ENCODE data around the gene RBM33. TPM values are rescaled to one million over a fixed set of nuclear protein-coding genes. Genes with fewer than 3 reads are reported as not detected.
A peak's percentile ranks its signal among the peaks of the same experiment; 100 is the strongest.

Gene RBM33
- total RNA-seq, 2 experiments from 2014 or later, result 81.4 to 85.6 TPM

DNA sequence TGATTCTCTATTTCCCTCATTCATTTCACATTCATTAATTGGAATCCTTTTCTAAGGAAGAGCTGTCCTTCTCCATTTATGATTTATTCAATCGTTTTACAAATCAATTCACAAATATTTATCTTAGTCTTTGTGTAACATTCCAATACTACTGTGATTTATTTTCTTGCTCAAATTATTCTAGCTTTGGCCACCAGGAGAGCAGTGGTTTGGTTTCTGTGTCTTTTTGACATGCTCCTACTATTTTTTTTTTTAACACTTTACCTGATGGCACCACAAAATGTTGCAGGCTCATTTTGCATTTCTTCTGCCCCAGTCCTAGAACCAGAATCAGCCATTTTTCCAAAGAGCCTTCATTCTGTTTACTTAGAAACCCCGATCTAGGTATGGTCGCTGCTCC is 13.3 kb upstream of the RBM33 start:
- H3K36me3 Mint-ChIP-seq (ENCODE audit: low read depth), result peaks cover 7% of the 10 kb centered on the region
- H3K27ac Mint-ChIP-seq, result no peak overlapping the region
- ChIA-PET CTCF (interaction anchor here (0.8 kb wide), 1 partner anchor 33 kb away, joined by 3 read pairs; no protein-coding TSS in a partner anchor), POLR2A (no interaction called here)
- no peak overlapping the region for H3K4me3 Mint-ChIP-seq
- ATAC-seq (no peak), DNase-seq (no peak)
- peaks cover 5% of the 10 kb centered on the region for H3K4me1 Mint-ChIP-seq (ENCODE audit: low read depth)
- peaks cover 13% of the 10 kb centered on the region for H3K9me3 Mint-ChIP-seq (ENCODE audit: insufficient read depth)
- peaks cover 16% of the 10 kb centered on the region for H3K27me3 Mint-ChIP-seq (ENCODE audit: low read depth)

GRCh38 chr7:155635817-155636216 is 8.6 kb upstream of the RBM33 start:
- ChIA-PET CTCF (interaction anchor here (1.1 to 2.9 kb wide), 2 partner anchors 8 to 37 kb away, joined by 3 to 10 read pairs; partner anchors contain the start of gene RBM33), POLR2A (no interaction called here)
- Mint-ChIP-seq H3K9me3 (ENCODE audit: insufficient read depth) (peaks cover 17% of the 10 kb centered on the region), H3K4me3 (no peak overlapping the region), H3K27me3 (ENCODE audit: low read depth) (peaks cover 22% of the 10 kb centered on the region), H3K4me1 (ENCODE audit: low read depth) (no peaks in the 10 kb centered on the region), H3K27ac (no peak overlapping the region), H3K36me3 (ENCODE audit: low read depth) (peaks cover 20% of the 10 kb centered on the region)
- no peak for ATAC-seq
- DNase-seq, result no peak

GRCh38 chr7:155637155-155637554 is 7.3 kb upstream of the RBM33 start:
- CTCF ChIA-PET, result interaction anchor here (2.9 kb wide), 1 partner anchor 38 kb away, joined by 10 read pairs; no protein-coding TSS in a partner anchor
- ATAC-seq, result no peak

DNA sequence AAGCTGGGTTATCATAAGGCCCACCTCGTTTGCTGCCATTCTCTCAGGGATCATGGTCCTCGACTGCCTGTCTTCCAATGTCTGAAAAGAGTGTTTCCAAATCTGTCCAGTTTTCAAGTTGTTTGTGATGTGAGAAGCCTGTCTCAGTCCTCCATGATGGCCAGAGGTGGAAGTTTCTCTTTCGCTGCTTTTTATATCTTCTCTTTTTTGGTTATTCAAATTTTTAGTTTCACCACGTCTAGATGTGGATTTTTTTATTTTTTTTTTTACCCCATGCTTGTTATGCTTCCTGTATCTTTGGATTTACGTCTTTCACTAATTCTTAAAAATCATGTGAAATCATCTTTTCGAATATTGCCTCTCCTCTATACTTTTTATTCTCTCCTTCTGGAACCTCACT is 6.1 kb upstream of the RBM33 start:
- H3K4me3 Mint-ChIP-seq, result no peak overlapping the region
- DNase-seq (no peak), ATAC-seq (no peak)
- peaks cover 3% of the 10 kb centered on the region for H3K4me1 Mint-ChIP-seq (ENCODE audit: low read depth)
- ChIA-PET POLR2A (no interaction called here), CTCF (no interaction called here)
- peaks cover 40% of the 10 kb centered on the region for H3K36me3 Mint-ChIP-seq (ENCODE audit: low read depth)
- H3K27ac Mint-ChIP-seq, result no peak overlapping the region
- peaks cover 12% of the 10 kb centered on the region for H3K27me3 Mint-ChIP-seq (ENCODE audit: low read depth)
- peaks cover 17% of the 10 kb centered on the region for H3K9me3 Mint-ChIP-seq (ENCODE audit: insufficient read depth)

More at GRCh38 chr7:155637155-155637554, 7.3 kb upstream of the RBM33 start:
- H3K4me3 Mint-ChIP-seq, result no peak overlapping the region
- H3K27me3 Mint-ChIP-seq (ENCODE audit: low read depth), result peaks cover 19% of the 10 kb centered on the region
- H3K27ac Mint-ChIP-seq, result no peak overlapping the region
- DNase-seq, result no peak
- POLR2A ChIA-PET, result no interaction called here
- peaks cover 34% of the 10 kb centered on the region for H3K36me3 Mint-ChIP-seq (ENCODE audit: low read depth)
- no peaks in the 10 kb centered on the region for H3K4me1 Mint-ChIP-seq (ENCODE audit: low read depth)
- H3K9me3 Mint-ChIP-seq (ENCODE audit: insufficient read depth), result peaks cover 17% of the 10 kb centered on the region

- Mint-ChIP-seq H3K36me3 (ENCODE audit: low read depth) (peaks cover 47% of the 10 kb centered on the region), H3K4me3 (no peak overlapping the region), H3K9me3 (ENCODE audit: insufficient read depth) (peaks cover 17% of the 10 kb centered on the region), H3K27me3 (ENCODE audit: low read depth) (peaks cover 9% of the 10 kb centered on the region), H3K4me1 (ENCODE audit: low read depth) (peaks cover 7% of the 10 kb centered on the region), H3K27ac (no peak overlapping the region)
- POLR2A ChIA-PET, result no interaction called here
- DNase-seq (no peak), ATAC-seq (no peak)
- CTCF ChIA-PET, result no interaction called here
Observed at GRCh38 chr7:155639958-155640520, 4.4 kb upstream of the RBM33 start.

DNA sequence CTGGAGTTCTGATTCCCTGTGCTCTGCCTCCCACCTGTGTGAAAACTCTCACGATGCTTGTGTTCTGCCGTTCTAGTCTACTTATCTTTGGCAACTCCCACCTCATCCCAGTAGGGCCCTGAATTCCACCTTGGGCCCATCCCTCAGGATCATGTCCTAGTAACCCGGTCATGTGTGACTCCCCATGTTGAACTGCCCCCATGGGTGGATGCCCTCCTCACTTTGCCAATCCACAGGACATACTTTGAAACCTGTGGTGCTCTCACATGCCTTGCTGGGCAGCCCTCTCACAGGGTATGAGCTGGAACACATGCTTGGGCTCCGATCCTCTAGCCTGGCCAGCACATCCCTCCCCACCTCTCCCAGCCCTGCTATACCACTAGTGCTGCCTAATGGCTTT is 3.8 kb upstream of the RBM33 start:
- no peak overlapping the region for H3K27ac Mint-ChIP-seq
- peaks cover 47% of the 10 kb centered on the region for H3K36me3 Mint-ChIP-seq (ENCODE audit: low read depth)
- CTCF ChIA-PET, result no interaction called here
- peaks cover 9% of the 10 kb centered on the region for H3K27me3 Mint-ChIP-seq (ENCODE audit: low read depth)
- ATAC-seq (no peak), DNase-seq (no peak)
- H3K4me3 Mint-ChIP-seq, result no peak overlapping the region
- H3K4me1 Mint-ChIP-seq (ENCODE audit: low read depth), result peaks cover 10% of the 10 kb centered on the region
- peaks cover 17% of the 10 kb centered on the region for H3K9me3 Mint-ChIP-seq (ENCODE audit: insufficient read depth)
- POLR2A ChIA-PET, result no interaction called here

GRCh38 chr7:155643804-155644177 is 670 bp upstream of the RBM33 start:
- H3K9me3 Mint-ChIP-seq (ENCODE audit: insufficient read depth), result peaks cover 8% of the 10 kb centered on the region
- peaks cover 37% of the 10 kb centered on the region for H3K4me1 Mint-ChIP-seq (ENCODE audit: low read depth)
- ChIA-PET CTCF (interaction anchor here (0.6 to 1.5 kb wide), 9 partner anchors 8 to 264 kb away, joined by 3 to 6 read pairs (median 3); no protein-coding TSS in a partner anchor), POLR2A (interaction anchor here (0.5 to 1.5 kb wide), 11 partner anchors 15 to 1250 kb away, joined by 3 to 7 read pairs (median 4); partner anchors contain the start of gene LMBR1)
- H3K27ac Mint-ChIP-seq, result peak overlapping the region; percentile 100
- peak overlapping the region; percentile 99 for H3K4me3 Mint-ChIP-seq
- no peaks in the 10 kb centered on the region for H3K27me3 Mint-ChIP-seq (ENCODE audit: low read depth)
- H3K36me3 Mint-ChIP-seq (ENCODE audit: low read depth), result peaks cover 70% of the 10 kb centered on the region
- DNase-seq (no peak), ATAC-seq (no peak)

DNA sequence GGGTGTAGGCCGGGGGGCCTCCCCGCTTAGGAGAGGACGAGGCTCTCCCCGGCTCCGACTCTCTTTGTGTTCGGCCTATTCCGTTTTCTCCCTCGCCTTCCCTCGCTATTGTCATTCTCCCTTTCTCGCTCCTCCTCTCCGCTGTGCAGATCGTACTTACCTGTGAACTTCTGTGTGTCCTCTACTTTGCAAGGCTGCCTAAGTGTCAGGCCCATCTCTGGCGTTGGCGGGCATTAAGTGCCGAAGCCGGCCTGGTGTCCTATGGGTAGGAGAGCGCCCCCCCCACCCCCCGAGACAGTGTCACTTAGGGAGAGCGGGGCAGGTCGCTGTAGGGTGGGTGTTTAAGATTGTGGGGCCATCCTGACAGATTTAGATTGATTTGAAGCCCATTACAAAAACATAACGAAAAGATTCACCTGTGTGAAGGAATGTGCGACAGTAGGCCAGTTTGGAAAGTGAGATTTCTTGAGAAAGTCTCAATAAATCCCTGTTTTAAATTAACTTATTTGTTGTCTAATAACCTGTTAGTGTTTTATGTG is 579 bp downstream of the RBM33 start:
- DNase-seq (peak; percentile 56), ATAC-seq (peak; percentile 44)
- Mint-ChIP-seq H3K4me3 (peak overlapping the region; percentile 99), H3K27me3 (ENCODE audit: low read depth) (no peaks in the 10 kb centered on the region), H3K27ac (peak overlapping the region; percentile 100), H3K36me3 (ENCODE audit: low read depth) (peaks cover 72% of the 10 kb centered on the region), H3K4me1 (ENCODE audit: low read depth) (peaks cover 46% of the 10 kb centered on the region), H3K9me3 (ENCODE audit: insufficient read depth) (peaks cover 17% of the 10 kb centered on the region)
- ChIA-PET POLR2A (interaction anchor here (1.3 to 1.4 kb wide), 2 partner anchors 15 to 33 kb away, joined by 3 to 5 read pairs; no protein-coding TSS in a partner anchor), CTCF (interaction anchor here (1.2 to 1.5 kb wide), 2 partner anchors 96 to 123 kb away, joined by 3 read pairs; no protein-coding TSS in a partner anchor)

DNA sequence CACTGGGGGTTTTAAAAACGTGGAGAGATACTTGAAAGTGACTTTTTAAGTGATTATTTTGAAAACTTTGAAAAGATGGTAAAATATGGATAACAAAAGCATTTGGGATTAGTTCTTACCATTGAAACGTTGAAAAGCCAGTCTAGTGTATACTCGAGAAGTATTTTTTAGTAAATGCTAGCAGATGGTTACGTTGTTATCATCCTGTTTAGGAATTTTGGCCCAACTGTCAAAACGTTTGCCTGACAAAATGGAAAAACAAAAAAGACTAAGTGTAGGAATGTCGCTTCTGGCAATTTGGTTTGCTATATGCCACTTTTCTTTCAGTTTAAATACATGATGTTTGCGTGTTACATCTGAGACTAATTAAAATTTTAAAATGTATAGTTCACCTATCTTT is 1.2 kb downstream of the RBM33 start:
- ATAC-seq, result no peak
- CTCF ChIA-PET, result no interaction called here
- H3K4me1 Mint-ChIP-seq (ENCODE audit: low read depth), result peaks cover 50% of the 10 kb centered on the region
- POLR2A ChIA-PET, result no interaction called here
- H3K36me3 Mint-ChIP-seq (ENCODE audit: low read depth), result peaks cover 71% of the 10 kb centered on the region
- no peak for DNase-seq
- H3K9me3 Mint-ChIP-seq (ENCODE audit: insufficient read depth), result peaks cover 17% of the 10 kb centered on the region
- H3K4me3 Mint-ChIP-seq, result peak overlapping the region; percentile 99
- no peaks in the 10 kb centered on the region for H3K27me3 Mint-ChIP-seq (ENCODE audit: low read depth)
- H3K27ac Mint-ChIP-seq, result peak overlapping the region; percentile 100

- Mint-ChIP-seq H3K27ac (no peak overlapping the region), H3K4me3 (peak overlapping the region; percentile 99), H3K27me3 (ENCODE audit: low read depth) (no peaks in the 10 kb centered on the region), H3K9me3 (ENCODE audit: insufficient read depth) (peaks cover 17% of the 10 kb centered on the region), H3K4me1 (ENCODE audit: low read depth) (peaks cover 54% of the 10 kb centered on the region), H3K36me3 (ENCODE audit: low read depth) (peaks cover 65% of the 10 kb centered on the region)
- ChIA-PET CTCF (no interaction called here), POLR2A (no interaction called here)
- no peak for ATAC-seq
- no peak for DNase-seq
Observed at GRCh38 chr7:155646669-155647068, 2.2 kb downstream of the RBM33 start.

- Mint-ChIP-seq H3K36me3 (ENCODE audit: low read depth) (peaks cover 60% of the 10 kb centered on the region), H3K4me3 (no peak overlapping the region), H3K9me3 (ENCODE audit: insufficient read depth) (peaks cover 17% of the 10 kb centered on the region), H3K27ac (no peak overlapping the region), H3K27me3 (ENCODE audit: low read depth) (no peaks in the 10 kb centered on the region), H3K4me1 (ENCODE audit: low read depth) (peaks cover 55% of the 10 kb centered on the region)
- DNase-seq (no peak), ATAC-seq (no peak)
- CTCF ChIA-PET, result no interaction called here
- POLR2A ChIA-PET, result no interaction called here
Observed at GRCh38 chr7:155647302-155647701, 2.8 kb downstream of the RBM33 start.

GRCh38 chr7:155647734-155648133 is 3.3 kb downstream of the RBM33 start:
- no peak for DNase-seq
- Mint-ChIP-seq H3K27me3 (ENCODE audit: low read depth) (no peaks in the 10 kb centered on the region), H3K9me3 (ENCODE audit: insufficient read depth) (peaks cover 17% of the 10 kb centered on the region), H3K4me1 (ENCODE audit: low read depth) (peaks cover 58% of the 10 kb centered on the region), H3K36me3 (ENCODE audit: low read depth) (peaks cover 57% of the 10 kb centered on the region), H3K27ac (no peak overlapping the region), H3K4me3 (no peak overlapping the region)
- POLR2A ChIA-PET, result no interaction called here
- CTCF ChIA-PET, result interaction anchor here (0.9 kb wide), 1 partner anchor 49 kb away, joined by 3 read pairs; no protein-coding TSS in a partner anchor
- no peak for ATAC-seq

Measured in activated CD8-positive, alpha-beta T cell treated with anti-CD3 and anti-CD28 coated beads, Interleukin-2, amount 10 ng/mL, durations not matched to agents 7 days and 5 days (primary cell).